Heart left ventricle (tissue), 13 donors: ENCODE measurements around the gene ZDHHC14.

Experiments
- CTCF ChIP-seq, 12 donors: fragments of 200-600 bp; sonication (generic) in 4 of 12; IDR thresholded peaks; one replicate each; pipeline versions ENCODE4 v1.5.0 to v1.8.0; 2018 to 2022; ENCODE audit warnings: antibody characterized with exemption in 12 of 12, mild to moderate bottlenecking in 5 of 12
- POLR2A ChIP-seq, 2 donors: fragments of 450-650 bp; IDR thresholded peaks; one replicate each; pipeline ENCODE4 v1.6.1; 2017; ENCODE audit warnings: antibody characterized with exemption in 2 of 2, mild to moderate bottlenecking in 2 of 2, moderate library complexity in 2 of 2
- donor health status: ischemic (EF 13 %, LVEDD 7.1; RV severe dilation, severe dysfunction).
- donor health status: DM: no; HTN: yes; CAD: no.
- donor health status: DM: no; HTN: no; CAD: no.
- donor health status: ischemic (EF 25% LVEDD 6.9; RV normal size, moderate dysfunction).
- donor health status: ischemic (EF 25% LVEDD 5.7; RV mildly dilated, moderate dysfunction).
- donor health status: ischemic (EF 35%, LVEDD 5.7; RV mildly dilated, moderate dysfunction).
- donor health status: nonischemic (EF 11% LVEDD 7.7; RV severe dilation, severe dysfunction).
- donor health status: DM: yes; HTN: yes; CAD: no.
- donor health status: PGD.
- donor health status: ischemic (EF 29% LVEDD 5.4; RV normal size, mild dysfunction).
- donor health status: nonischemic (EF 23%, LVEDD 6.1; RV moderate dilation, normal function).

DNA sequence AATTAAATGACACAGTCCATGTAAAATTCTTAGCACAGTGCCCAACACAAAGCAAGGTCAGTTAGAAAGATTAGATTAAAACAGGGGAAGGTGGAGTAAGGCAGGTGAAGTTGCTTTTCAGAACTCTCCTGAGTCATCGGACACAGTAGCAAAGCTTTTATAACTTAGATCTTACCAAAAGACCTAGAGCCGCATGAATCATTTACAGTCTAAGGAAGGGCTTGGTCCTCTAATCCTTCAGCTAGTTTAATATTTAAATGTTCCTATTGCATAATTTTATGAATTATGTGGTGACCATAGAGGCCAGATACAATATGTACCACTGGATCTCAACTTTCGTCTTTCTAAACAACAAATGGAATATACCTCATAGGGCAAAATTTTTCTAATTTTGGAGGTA is 240.0 kb downstream of the ZDHHC14 start:
- TF ChIP-seq CTCF (IDR thresholded peaks at IDR 0.05) (no peak), POLR2A (IDR thresholded peaks at IDR 0.05) (no peak)
